Hepatocyte (in vitro differentiated cells): ENCODE data around the gene EXOC6B. TPM values are rescaled to one million over a fixed set of nuclear protein-coding genes. Genes with fewer than 3 reads are reported as not detected.

ENCODE experiments used
- DNase-seq: peaks from one replicate; pipeline ENCODE4 v3.0.0-alpha.2; 2016; ENCODE audit warnings: low spot score
- H2AFZ ChIP-seq: fragments of 200-600 bp; sonication (generic); 2 replicates; pipeline ENCODE4 v1.6.0; 2016; ENCODE audit warnings: antibody characterized with exemption, mild to moderate bottlenecking
- H3K27ac ChIP-seq: fragments of 200-600 bp; sonication (generic); 2 replicates; pipeline ENCODE4 v1.5.1; 2016; ENCODE audit warnings: mild to moderate bottlenecking
- H3K27me3 ChIP-seq: fragments of 200-600 bp; sonication (generic); 2 replicates; pipeline ENCODE4 v1.6.1; 2016
- H3K36me3 ChIP-seq: fragments of 200-600 bp; sonication (generic); replicated peaks from 2 replicates; pipeline ENCODE4 v1.5.1; 2016; ENCODE audit warnings: low read depth; ENCODE audit not compliant: insufficient read depth
- H3K4me1 ChIP-seq: fragments of 200-600 bp; sonication (generic); 2 replicates; pipeline ENCODE4 v1.5.1; 2016; ENCODE audit warnings: mild to moderate bottlenecking, moderate library complexity; ENCODE audit not compliant: insufficient read depth
- H3K4me2 ChIP-seq: fragments of 200-600 bp; sonication (generic); 2 replicates; pipeline ENCODE4 v1.6.0; 2016
- H3K4me3 ChIP-seq: fragments of 200-600 bp; sonication (generic); 2 replicates; pipeline ENCODE4 v1.5.1; 2016; ENCODE audit warnings: mild to moderate bottlenecking
- H3K79me2 ChIP-seq: fragments of 200-600 bp; sonication (generic); 2 replicates; pipeline ENCODE4 v1.6.0; 2017; ENCODE audit warnings: mild to moderate bottlenecking
- H3K9me2 ChIP-seq: fragments of 200-600 bp; sonication (generic); replicated peaks from 2 replicates; pipeline ENCODE4 v1.6.0; 2017; ENCODE audit warnings: mild to moderate bottlenecking; ENCODE audit not compliant: insufficient read depth
- H3K9me3 ChIP-seq: fragments of 200-600 bp; sonication (generic); 2 replicates; pipeline ENCODE4 v1.5.1; 2016; ENCODE audit warnings: low read depth, mild to moderate bottlenecking
- H4K20me1 ChIP-seq: fragments of 200-600 bp; sonication (generic); 2 replicates; pipeline ENCODE4 v1.6.0; 2016; ENCODE audit warnings: mild to moderate bottlenecking; ENCODE audit not compliant: insufficient read depth, poor library complexity, severe bottlenecking
- EZH2 ChIP-seq: fragments of 200-600 bp; sonication (generic); IDR thresholded peaks from 2 replicates; pipeline ENCODE4 v1.6.1; 2016; ENCODE audit warnings: antibody characterized with exemption, mild to moderate bottlenecking, borderline replicate concordance
- EZH2phosphoT487 ChIP-seq: fragments of 200-600 bp; sonication (generic); IDR thresholded peaks from one replicate; pipeline ENCODE4 v1.6.1; 2018; ENCODE audit warnings: antibody characterized with exemption, mild to moderate bottlenecking, low read depth, moderate library complexity; ENCODE audit not compliant: unreplicated experiment, severe bottlenecking
- WGBS: methylation state at CpG from one replicate; pipeline ENCODE4 v1.1.6; 2016; ENCODE audit warnings: low lambda C conversion rate; ENCODE audit errors: missing lambda C conversion rate; 5-methylcytosine and 5-hydroxymethylcytosine counted together
- polyA plus RNA-seq: library from polyadenylated mRNA; unstranded; fragments of >200 nt; fragmentation: Nextera tagmentation; extraction: Ambion mirVana; gene quantifications from 2 replicates; pipeline ENCODE4 v1.2.1, GENCODE V29; 2016
- total RNA-seq: library from RNA; depleted of rRNA; stranded (reverse); fragments of >200 nt; gene quantifications from 2 replicates; pipeline ENCODE4 v1.2.3, GENCODE V29; 2014
- TF ChIP-seq, protein P1 (sequence below): fragments of 200-600 bp; sonication (generic); IDR thresholded peaks from 2 replicates; pipeline ENCODE4 v1.5.1; 2016; ENCODE audit warnings: antibody characterized with exemption, mild to moderate bottlenecking; ENCODE audit not compliant: poor library complexity

The EXOC6B gene
- total and polyA plus RNA-seq, 2 experiments from 2014 or later = 11.8 to 36.2 TPM

DNA sequence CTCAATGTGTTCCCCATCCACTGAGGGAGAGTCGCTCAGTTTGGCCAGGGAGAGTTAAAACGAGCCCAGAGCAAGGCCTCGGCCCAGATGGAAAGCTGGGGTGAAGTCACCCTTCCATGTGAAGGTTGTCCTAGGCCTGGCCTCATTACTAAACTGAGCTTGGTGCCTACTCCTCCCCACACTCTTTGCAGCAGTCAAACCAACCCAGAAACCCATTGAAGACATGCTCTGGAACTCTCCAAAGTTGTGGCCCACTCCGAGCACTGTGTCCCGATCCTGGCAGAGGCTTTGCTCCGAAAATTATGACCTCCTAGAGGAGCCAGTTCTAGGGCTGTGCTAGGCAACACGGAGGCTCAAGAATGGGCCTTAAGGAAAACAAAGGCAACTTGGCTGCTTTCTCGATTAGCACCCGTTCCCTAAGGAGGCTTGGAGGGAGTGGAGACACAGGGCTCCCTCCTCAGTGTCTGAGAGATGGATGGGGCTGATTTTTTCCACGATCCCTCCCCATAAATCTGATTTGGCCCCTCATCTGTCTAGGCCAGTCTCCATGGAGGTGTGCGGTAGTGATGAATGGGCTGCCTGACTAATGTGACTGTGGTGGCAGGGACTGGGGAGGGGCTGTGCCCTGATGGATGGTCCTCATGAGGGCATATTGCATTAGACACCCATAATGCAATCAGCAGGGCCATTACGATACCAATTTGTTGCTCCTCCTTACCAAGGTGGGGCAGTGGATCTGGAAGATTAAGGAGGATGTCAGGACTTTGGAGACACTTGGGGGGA is 666.4 kb downstream of the EXOC6B start:
- Histone ChIP-seq H2AFZ (no peak overlapping the region), H3K4me1 (no peaks in the 10 kb centered on the region), H3K9me2 (no peaks in the 10 kb centered on the region), H3K4me3 (no peak overlapping the region), H3K4me2 (no peak overlapping the region), H3K79me2 (no peaks in the 10 kb centered on the region), H4K20me1 (no peaks in the 10 kb centered on the region), H3K36me3 (no peaks in the 10 kb centered on the region), H3K27me3 (peaks cover 14% of the 10 kb centered on the region), H3K9me3 (no peaks in the 10 kb centered on the region), H3K27ac (no peak overlapping the region)
- 95% methylated on average over 12 of the region's 12 CpGs for WGBS
- TF ChIP-seq EZH2 (no peak), EZH2phosphoT487 (no peak)
- TF ChIP-seq, protein P1, sequence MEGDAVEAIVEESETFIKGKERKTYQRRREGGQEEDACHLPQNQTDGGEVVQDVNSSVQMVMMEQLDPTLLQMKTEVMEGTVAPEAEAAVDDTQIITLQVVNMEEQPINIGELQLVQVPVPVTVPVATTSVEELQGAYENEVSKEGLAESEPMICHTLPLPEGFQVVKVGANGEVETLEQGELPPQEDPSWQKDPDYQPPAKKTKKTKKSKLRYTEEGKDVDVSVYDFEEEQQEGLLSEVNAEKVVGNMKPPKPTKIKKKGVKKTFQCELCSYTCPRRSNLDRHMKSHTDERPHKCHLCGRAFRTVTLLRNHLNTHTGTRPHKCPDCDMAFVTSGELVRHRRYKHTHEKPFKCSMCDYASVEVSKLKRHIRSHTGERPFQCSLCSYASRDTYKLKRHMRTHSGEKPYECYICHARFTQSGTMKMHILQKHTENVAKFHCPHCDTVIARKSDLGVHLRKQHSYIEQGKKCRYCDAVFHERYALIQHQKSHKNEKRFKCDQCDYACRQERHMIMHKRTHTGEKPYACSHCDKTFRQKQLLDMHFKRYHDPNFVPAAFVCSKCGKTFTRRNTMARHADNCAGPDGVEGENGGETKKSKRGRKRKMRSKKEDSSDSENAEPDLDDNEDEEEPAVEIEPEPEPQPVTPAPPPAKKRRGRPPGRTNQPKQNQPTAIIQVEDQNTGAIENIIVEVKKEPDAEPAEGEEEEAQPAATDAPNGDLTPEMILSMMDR = no peak
- no peak for DNase-seq

DNA sequence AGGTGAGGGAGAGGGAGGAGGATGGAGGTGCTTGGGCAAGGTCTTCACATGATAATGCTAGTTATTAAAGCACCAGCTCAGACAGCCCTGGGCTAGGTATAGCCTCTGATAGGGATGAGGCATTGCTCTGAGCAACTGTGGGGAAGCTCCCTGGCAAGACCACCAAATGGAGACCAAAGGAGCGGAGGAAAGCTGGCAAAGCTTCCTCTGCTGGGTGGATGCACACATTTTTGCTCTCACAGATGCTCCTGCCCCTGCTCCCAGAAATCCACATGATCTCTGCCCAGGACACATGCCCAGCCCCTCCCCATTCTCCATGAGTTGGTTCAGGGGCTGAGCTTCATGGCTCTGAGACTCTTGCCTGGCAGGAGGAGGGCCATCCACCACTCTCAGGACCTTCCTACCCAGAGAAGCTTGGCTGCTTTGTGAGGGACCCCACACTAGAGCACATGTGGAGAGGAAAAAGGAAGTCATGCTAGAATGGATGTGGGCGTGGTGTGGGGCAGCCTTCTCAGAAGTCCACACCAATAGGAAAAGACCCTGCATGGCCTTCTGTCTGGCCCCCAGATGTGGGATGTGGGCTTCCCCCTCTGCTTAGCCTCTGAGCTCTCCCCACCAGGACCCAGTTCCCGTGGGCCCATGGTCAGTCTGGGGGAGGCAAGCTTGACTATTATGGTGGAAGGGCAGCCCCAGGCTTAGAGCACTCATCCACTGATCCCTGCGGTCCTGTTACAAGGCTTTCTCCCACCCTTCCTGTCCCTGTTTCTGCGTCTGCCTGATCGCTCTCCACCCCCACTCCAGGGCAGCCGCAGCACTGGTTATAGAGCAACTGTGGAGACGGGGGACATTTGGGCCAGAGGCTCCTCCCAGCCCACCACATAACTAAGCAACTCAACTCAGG is 667.7 kb downstream of the EXOC6B start:
- no peaks in the 10 kb centered on the region for H3K9me2 ChIP-seq
- no peak overlapping the region for H3K27ac ChIP-seq
- WGBS = 95% methylated on average over 8 of the region's 8 CpGs
- H3K27me3 ChIP-seq = peaks cover 15% of the 10 kb centered on the region
- TF ChIP-seq EZH2 = no peak
- no peak for TF ChIP-seq EZH2phosphoT487
- TF ChIP-seq, protein P1 = no peak
- no peak overlapping the region for H3K4me3 ChIP-seq
- no peak overlapping the region for H2AFZ ChIP-seq
- no peaks in the 10 kb centered on the region for H3K9me3 ChIP-seq
- H3K4me1 ChIP-seq = no peaks in the 10 kb centered on the region
- no peak for DNase-seq
- no peaks in the 10 kb centered on the region for H4K20me1 ChIP-seq
- no peaks in the 10 kb centered on the region for H3K36me3 ChIP-seq
- no peak overlapping the region for H3K4me2 ChIP-seq
- H3K79me2 ChIP-seq = no peaks in the 10 kb centered on the region

DNA sequence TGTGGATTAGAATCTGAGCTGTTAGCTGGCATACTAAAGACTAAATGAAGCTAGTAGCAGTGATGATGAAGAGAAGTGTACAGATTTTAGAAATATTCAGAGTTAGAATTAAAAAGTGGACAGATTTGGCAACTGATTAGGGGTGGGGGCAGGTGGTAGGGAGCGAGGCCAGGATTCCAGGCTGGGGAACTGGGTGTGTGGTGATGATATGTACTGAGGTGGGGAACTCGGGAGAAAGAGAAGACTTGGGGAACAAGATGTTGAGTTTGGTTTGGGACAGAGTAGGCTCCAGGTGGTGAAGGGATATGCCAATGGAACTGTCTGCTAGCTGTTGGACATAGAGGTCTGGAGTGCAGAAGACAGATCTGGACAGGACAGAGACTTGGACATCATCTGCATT is 669.0 kb downstream of the EXOC6B start:
- TF ChIP-seq EZH2phosphoT487 = no peak
- no peak for TF ChIP-seq EZH2
- TF ChIP-seq, protein P1 = no peak
- no peak overlapping the region for H3K4me2 ChIP-seq
- no peak overlapping the region for H3K27ac ChIP-seq
- H3K4me1 ChIP-seq = no peaks in the 10 kb centered on the region
- no peaks in the 10 kb centered on the region for H3K9me3 ChIP-seq
- DNase-seq = no peak
- H3K9me2 ChIP-seq = no peaks in the 10 kb centered on the region
- H3K27me3 ChIP-seq = peaks cover 18% of the 10 kb centered on the region
- no peaks in the 10 kb centered on the region for H3K79me2 ChIP-seq
- no peaks in the 10 kb centered on the region for H4K20me1 ChIP-seq
- H3K4me3 ChIP-seq = no peak overlapping the region
- 92% methylated on average over 2 of the region's 2 CpGs for WGBS
- H3K36me3 ChIP-seq = no peaks in the 10 kb centered on the region
- H2AFZ ChIP-seq = no peak overlapping the region
